ENCODE measurements around the gene CLIC1.

Gene CLIC1

GRCh38 chr6:31690231-31691077, 45.9 kb downstream of the CLIC1 start (continued):
- TF ChIP-seq TCF7L2 (IDR thresholded peaks at IDR 0.05; ENCODE audit: borderline replicate concordance, low read depth, low read length), result no peak
- TF ChIP-seq ZNF610 (tag by site-specific recombination; IDR thresholded peaks at IDR 0.05; ENCODE audit: borderline replicate concordance), result no peak
- TF ChIP-seq PRDM1 (tag by site-specific recombination; IDR thresholded peaks at IDR 0.05), result peak; percentile 83
- TF ChIP-seq ZNF423 (tag by site-specific recombination; IDR thresholded peaks at IDR 0.05), result no peak
- no peak; the same call in none of the 2 replicates for TF ChIP-seq GLIS1 (tag by site-specific recombination; IDR thresholded peaks at IDR 0.05)
- TF ChIP-seq ZNF580 (tag by site-specific recombination; IDR thresholded peaks at IDR 0.05), result no peak
- TF ChIP-seq PRDM10 (tag by site-specific recombination; IDR thresholded peaks at IDR 0.05), result no peak
- TF ChIP-seq ZNF596 (tag by site-specific recombination; IDR thresholded peaks at IDR 0.05), result no peak
- no peak for TF ChIP-seq MYNN (tag by site-specific recombination; IDR thresholded peaks at IDR 0.05; ENCODE audit: borderline replicate concordance)
- no peak for TF ChIP-seq ZNF37A (tag by site-specific recombination; IDR thresholded peaks at IDR 0.05)
- no peak for TF ChIP-seq HOXD13 (CRISPR knock-in tag; IDR thresholded peaks at IDR 0.05; ENCODE audit: borderline replicate concordance)
- no peak for TF ChIP-seq ZNF335 (tag by site-specific recombination; conservative IDR thresholded peaks at IDR 0.05)
- no peak for TF ChIP-seq ZNF280D (tag by site-specific recombination; IDR thresholded peaks at IDR 0.05)
- TF ChIP-seq ZSCAN30 (tag by site-specific recombination; IDR thresholded peaks at IDR 0.05), result no peak
- TF ChIP-seq KLF1 (tag by site-specific recombination; IDR thresholded peaks at IDR 0.05), result peak; percentile 93
- TF ChIP-seq SP3 (tag by site-specific recombination; IDR thresholded peaks at IDR 0.05), result peak; percentile 18; the same call in 1 of the 2 replicates
- no peak for TF ChIP-seq PRDM6 (tag by site-specific recombination; IDR thresholded peaks at IDR 0.05)
- TF ChIP-seq ZNF311 (tag by site-specific recombination; IDR thresholded peaks at IDR 0.05; ENCODE audit: borderline replicate concordance), result no peak
- TF ChIP-seq ZNF621 (tag by site-specific recombination; IDR thresholded peaks at IDR 0.05), result no peak
- TF ChIP-seq ZNF449 (tag by site-specific recombination; IDR thresholded peaks at IDR 0.05), result no peak
- TF ChIP-seq ZNF747 (tag by site-specific recombination; IDR thresholded peaks at IDR 0.05), result no peak
- TF ChIP-seq FEZF1 (tag by site-specific recombination; IDR thresholded peaks at IDR 0.05), result no peak
- no peak for TF ChIP-seq ZNF585B (tag by site-specific recombination; IDR thresholded peaks at IDR 0.05)
- TF ChIP-seq ZNF768 (tag by site-specific recombination; IDR thresholded peaks at IDR 0.05), result no peak
- no peak for TF ChIP-seq BCL6B (tag by site-specific recombination; IDR thresholded peaks at IDR 0.05)
- no peak for TF ChIP-seq ZNF792 (tag by site-specific recombination; IDR thresholded peaks at IDR 0.05)
- TF ChIP-seq ZEB2 (tag by site-specific recombination; IDR thresholded peaks at IDR 0.05), result no peak
- no peak for TF ChIP-seq RBAK (tag by site-specific recombination; IDR thresholded peaks at IDR 0.05)

All from HEK293 (cell line).